Activated CD8-positive, alpha-beta memory T cell treated with anti-CD3 and anti-CD28 coated beads for 1 hour (primary cell): ENCODE data around the gene DAAM1.

Experiments
- DNase-seq, 2 donors: peaks; one replicate each; pipeline ENCODE4 v3.0.0-alpha.2; 2020; ENCODE audit warnings: low read depth in 1 of 2; ENCODE audit errors: extremely low read depth in 1 of 2

Gene DAAM1

DNA sequence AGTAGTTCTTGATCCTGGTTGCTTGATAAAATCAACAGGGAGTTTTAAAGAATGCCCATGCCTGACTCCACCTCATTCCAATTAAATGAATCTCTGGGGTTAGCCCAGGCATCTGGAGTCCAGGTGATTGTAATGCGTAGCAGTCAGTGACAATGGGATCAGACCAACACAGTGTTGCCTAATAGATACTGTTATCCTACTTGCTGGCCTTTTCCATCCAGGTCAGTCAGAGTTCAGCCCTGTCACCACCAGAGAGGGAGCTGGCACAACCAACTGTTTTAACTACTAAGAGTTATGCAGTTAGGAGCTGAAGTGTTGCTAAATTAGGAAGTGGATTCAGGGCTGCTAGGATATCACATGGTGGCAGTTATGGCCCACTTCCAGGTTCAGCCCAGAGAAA, 169.6 kb downstream of the DAAM1 start:
- no peak for DNase-seq

DNA sequence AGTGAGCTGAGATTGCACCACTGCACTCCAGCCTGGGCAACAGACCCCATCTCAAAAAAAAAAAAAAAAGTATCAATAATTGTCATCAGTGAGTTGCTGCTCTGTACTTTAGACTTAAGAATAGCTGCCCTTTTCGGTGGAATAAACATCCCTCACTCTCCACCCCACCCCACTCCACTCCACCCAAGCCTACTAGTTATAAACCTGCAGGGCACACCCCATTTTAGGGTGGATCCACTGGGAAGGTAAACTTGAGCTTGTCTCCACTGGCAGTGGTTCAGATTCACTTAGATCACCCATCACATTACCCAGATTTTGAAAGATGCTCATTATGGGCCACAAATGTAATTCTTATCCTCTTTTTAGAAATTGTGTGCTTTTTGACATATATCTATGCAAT, 170.3 kb downstream of the DAAM1 start:
- DNase-seq: no peak

DNA sequence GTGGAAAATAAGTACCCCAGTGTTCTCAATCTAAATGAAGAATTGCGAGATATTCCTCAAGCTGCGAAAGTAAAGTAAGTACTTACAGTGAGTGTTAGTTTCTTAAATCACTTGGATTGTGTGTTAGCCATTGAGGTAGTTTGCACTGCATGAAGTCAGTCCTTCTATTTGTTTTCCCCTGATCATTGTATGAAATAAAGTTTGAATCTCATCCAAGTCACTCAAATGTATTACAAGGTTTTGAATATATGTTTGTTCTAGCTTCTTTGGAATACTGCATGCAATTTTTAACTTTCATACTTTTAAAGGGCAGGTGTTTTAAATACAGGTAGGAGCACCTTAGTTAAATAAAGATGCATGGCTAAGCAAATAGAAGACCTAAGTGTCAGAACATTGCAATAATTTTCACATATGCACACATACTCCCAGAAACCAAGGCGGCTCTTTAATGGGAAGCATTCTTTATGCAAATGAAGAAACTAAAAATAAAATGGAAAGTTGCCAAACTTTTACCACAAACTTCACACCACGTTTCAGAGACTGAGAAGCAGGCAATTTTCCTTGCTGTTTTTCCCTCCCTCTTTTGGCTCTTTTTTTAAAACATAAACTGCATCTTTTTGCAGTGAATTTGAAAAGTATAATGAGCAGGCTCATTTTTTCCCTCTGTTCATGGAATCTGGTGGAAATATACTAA, 171.1 kb downstream of the DAAM1 start:
- DNase-seq: no peak

DNA sequence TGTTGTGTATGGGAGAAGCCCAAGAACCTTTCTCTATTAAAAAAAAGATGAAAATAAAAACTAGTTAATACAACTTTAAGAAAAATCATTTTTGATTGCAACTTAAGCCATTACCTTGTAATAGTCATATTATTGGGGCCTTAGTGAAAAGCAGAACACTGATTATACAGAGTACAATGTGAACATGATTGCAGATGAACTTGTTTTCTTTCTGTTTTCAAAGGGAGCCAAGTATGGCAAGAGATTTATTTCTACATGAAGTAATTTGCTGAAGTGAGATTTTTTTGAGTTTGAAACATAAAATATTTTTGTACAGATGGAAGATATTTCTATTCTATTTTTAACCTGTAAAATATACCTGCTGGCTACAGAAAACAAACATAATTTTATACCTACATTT, 171.8 kb downstream of the DAAM1 start:
- no peak for DNase-seq

DNA sequence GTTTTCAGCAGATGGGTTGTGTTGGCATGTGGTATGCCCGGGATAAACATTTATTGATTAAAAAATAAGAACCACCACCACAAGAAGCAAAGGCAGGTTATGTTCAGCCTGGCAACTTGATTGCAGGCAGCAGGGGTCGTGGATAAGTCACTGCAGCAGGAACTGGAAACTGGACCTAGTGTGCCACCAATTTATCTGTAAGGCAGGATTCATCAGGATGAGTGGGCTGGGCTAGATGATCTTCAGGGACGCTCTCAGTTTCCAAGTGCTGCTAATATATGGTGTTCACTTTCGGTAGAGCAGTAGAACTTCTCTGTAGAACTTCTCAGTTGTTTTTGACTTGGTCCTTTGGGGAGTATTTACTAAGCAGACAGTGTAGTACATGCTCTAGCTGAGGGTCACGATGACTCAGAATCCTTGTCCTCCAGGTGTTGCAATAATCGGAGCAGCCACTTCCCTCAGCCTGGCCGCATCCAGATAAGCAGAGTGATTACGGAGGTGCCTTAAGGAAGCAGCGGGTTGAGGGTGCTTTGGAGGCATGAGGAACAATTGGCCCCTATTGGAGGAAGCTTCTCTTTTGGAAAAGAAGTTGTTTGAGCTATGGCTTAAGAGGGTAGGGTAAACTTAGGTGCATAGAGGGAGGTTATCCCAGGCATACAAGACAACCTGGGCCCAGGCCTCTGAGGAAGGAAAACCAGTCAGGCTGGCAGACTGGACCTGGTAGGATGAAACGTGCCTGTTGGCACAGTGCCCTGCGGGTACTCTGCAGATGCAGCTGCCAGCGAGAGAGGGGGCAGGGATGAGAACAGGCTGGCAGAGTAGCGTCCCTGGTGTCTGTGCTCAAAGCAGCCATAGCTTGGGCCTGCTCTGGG, 172.7 kb downstream of the DAAM1 start:
- DNase-seq: no peak

DNA sequence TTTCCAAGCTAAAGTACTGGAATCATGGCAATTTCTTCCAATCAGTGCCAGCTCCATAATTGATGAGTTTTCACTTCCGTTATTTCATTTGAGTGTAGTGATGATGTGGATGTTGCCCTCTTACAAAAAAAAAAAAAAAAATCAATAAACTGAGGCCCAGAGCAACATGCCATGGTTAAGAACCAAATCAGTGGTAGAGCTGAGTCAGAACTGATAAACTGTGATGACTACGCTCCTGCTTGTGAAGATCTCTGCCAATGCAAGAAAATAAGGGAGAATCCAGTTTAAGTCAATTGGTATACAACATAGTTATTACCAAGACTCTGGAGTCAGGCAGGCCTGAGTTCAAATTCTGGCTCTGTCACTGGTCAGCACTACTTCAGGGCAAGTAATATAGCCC, 174.0 kb downstream of the DAAM1 start:
- DNase-seq: no peak

DNA sequence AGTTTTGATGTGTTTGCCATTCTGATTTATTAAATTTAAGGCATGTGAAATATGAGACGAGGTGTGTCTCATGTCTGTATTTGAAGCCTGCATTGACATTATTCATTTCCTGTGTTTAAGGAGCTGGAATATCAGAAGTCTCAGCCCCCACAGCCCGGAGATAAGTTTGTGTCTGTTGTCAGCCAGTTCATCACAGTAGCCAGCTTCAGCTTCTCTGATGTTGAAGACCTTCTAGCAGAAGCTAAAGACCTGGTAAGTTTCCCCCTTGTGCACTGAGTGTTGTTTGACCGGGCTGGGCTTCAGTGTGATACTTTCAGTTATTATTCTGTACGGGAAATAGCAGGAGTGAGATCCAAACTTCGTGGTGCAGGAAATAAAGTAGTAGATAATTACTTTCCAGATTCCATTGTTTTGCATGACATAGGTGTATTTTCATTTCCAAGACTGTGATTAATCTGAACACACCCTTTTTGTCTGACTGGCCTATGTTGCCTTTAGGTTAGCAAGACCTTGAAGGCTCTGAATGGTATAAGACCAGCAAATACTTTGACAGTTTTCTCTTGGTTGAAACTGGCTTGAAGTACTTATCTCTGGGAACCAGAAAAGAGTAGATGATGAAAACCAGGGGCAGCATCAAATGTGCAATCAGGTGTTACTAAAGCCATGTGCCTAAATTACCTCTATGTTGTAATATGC, 175.2 kb downstream of the DAAM1 start:
- no peak for DNase-seq

DNA sequence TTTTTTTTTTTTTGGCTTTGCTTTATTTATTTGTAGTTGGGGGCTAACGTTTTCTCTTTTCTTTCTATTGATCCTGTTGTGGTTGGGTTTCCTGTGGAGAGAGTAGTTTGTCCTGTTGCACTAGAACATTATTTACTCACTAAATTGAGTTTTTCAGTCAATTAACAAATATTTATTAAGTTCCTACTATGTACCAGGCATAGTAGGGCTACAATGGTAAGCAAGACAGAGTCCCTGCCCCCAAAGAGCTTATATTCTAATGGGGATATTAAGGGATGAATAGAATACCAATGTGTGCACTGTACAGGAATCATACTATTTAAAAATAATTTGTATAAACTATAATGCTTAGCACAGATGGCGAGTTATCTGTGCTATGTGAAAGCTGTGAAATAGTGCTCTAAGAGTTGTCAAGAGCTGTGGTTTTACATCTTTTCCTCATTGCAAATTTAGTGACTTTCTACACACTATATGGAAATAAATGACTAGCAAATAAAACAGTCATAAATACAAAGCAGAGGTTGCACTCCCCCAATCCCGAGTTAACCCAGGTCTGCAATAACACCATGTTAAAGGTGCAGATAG, 181.8 kb downstream of the DAAM1 start:
- no peak for DNase-seq

DNA sequence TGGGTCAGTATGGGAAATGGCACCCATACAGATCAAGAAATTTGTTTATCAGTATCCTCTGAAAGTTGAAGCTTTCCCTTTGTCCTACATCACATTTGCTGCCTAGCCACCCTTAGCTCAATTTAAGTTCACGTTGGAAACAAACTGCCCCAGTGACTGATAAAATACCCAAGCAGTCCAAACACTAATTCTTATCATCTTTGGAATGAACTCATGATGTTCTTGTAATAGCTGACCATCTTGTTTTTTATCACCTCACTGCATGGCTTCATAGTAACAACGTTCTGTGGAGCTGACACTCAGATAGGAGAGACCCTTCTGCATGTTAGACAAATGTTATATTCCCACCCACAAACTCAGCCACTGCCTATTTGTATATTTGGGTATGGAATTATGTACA, 183.3 kb downstream of the DAAM1 start:
- DNase-seq: no peak

DNA sequence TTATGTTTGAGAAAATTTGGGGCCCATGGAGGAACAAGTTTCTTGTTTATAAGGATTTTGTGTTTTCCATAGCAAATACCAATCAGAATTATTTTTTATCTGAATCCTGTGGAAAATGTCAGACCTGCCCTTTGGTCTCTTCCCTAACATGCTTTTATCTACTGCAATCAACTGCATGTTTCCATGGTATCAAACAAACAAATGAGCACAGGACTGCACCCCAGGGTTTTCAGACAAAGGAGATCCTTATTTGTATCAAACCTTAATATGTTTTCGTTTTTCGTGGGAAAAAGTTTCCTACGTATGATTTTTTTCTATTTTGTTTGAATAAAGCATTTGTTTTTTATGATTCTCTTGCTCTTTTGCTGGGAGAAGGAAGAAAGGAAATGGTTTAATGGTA, 185.6 kb downstream of the DAAM1 start:
- no peak for DNase-seq

DNA sequence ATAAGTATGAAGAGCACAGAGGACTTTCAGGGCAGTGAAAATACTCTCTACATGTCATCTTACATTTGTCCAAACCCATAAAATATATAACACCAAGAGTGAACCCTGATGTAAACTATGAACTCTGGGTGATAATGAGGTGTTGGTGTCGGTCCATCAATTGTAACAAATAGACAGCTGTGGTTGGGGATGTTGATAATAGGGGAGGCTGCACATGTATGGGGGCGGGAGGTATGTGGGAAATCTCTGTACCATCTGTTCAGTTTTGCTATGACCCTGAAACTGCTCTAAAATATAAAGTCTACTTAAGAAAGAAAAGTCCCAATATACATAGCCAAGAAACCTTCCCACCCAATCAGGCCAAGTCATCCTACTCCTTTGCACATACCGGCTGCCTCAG, 188.2 kb downstream of the DAAM1 start:
- DNase-seq: no peak

DNA sequence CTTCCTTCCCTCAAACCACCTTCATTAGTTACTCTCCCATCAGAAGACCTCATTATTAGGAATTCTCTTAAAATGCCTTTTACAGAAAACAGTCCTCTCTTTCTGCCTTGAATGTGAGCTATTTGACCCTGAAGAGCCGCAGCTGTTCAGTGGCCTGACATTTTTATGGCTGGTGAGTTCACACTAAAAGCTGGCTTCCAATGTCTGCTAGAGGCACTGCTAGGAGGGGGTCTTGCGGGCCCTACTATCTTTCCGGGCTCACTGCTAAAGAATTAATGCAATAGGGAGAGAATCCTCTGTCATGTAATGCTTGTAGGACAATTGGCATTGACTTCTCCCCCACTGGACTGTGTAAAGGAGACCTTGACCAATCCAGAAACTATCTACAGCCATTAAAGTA, 189.0 kb downstream of the DAAM1 start:
- DNase-seq: no peak

DNA sequence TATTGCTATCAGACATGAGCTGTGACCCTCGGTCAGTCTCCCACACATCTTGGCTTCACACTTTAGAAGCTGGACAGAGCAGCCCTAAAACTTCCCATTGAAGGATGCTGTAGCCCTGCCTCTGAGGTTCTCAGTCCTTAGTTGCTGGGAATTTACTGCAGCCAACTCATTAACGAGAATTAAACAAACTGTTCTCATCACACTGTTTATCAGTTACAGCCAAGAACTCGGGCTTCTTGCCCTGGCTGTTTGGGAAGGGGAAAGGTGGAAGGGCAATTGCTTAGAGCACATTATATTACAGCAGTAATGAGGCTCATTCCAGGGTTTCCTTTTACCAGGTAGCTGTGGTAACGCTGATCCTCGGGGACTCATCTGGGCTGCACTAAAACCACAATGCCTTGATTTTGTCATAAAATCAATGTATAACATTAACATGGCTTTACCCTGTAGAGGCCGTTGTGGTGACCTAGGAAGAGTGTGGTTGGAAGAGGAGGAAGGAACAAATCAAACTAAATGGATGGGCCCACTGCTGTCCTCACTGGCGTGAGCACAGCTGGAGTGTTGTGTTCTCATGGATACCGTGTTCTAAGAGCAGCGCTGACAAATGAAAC, 189.6 kb downstream of the DAAM1 start:
- no peak for DNase-seq

DNA sequence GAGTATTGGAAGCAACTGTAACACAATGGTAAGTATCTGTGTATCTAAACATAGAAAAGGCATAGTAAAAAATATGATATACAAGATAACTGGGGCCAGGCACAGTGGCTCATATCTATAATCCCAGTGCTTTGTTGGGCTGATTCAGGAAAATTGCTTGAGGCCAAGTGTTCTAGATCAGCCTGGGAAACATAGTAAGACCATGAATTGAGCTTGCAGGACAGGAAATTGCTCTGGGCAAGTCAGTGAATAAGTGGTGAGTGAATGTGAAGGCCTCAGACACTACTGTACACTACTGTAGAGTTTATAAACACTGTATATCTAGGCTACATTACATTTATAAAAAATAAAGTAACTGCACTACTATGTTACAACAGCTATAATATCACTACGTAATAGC, 201.5 kb downstream of the DAAM1 start:
- DNase-seq: no peak

DNA sequence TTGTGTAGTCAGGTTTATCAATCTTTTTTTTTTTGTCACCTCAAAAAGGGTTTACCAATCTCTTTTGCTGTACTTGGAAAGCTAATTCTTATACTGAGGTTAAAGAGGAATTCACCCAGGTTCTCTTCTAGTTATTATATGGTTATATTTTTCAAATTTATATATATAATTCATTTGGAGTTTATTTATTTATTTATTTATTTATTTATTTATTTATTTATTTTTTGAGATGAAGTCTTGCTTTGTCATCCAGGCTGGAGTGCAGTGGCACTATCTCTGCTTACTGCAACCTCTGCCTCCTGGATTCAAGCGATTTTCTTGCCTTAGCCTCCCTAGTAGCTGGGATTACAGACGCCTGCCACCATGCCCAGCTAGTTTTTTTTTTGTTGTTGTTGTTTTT, 202.9 kb downstream of the DAAM1 start:
- no peak for DNase-seq

DNA sequence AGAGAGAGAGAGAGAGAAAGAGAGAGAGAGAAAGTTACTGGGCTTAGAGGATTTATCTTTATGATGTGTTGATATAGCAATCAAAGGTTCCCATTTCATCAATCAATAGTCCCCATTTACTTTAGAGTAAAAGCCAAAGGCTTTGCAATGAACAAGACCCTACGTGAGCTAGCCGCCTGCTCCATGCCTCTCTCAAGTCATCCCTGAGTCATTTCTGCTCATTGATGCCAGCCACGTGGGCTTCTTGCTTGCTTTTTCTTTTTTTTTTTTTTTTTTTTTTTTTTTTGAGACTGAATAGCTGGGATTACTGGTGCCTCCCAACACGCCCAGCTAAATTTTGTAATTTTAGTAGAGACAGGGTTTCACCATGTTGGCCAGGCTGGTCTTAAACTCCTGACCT, 205.8 kb downstream of the DAAM1 start:
- no peak for DNase-seq

DNA sequence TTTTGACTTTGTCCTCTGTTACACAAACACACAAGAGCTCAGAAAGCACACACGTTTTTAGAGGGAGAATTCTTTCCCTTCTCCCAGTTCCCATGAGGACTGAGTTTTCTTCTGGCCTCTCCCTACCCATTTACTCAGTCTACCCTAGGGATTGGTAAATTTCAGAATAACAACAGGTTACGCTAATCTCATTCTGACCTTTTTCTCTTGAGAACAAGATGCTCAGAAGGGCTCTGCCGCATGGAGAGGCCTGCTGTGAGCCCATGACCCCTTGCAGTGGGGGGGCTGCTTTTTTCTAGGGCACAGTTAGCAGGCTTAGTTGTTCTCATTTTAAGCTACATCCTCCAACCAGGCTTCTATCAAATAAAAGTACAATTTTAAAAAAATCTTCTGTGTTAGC, 207.2 kb downstream of the DAAM1 start:
- DNase-seq: no peak

DNA sequence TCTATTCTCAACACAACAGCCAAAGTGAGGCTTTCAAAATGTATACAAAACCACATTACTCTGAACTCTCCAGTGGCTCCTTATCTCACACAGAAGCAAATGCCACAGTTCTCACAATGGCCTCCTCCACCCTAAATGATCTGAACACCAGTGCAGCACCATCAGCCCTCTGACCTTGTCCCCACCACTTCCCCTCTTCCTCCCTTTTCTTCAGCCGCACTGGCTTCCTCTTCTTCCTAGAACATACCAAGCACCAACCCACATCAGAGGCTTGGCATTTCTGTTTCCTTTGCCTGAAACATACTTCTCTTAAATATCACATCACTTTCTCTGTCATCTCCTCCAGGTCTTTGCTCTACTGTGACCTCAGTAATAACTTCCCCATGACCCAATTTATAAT, 210.4 kb downstream of the DAAM1 start:
- no peak for DNase-seq

DNA sequence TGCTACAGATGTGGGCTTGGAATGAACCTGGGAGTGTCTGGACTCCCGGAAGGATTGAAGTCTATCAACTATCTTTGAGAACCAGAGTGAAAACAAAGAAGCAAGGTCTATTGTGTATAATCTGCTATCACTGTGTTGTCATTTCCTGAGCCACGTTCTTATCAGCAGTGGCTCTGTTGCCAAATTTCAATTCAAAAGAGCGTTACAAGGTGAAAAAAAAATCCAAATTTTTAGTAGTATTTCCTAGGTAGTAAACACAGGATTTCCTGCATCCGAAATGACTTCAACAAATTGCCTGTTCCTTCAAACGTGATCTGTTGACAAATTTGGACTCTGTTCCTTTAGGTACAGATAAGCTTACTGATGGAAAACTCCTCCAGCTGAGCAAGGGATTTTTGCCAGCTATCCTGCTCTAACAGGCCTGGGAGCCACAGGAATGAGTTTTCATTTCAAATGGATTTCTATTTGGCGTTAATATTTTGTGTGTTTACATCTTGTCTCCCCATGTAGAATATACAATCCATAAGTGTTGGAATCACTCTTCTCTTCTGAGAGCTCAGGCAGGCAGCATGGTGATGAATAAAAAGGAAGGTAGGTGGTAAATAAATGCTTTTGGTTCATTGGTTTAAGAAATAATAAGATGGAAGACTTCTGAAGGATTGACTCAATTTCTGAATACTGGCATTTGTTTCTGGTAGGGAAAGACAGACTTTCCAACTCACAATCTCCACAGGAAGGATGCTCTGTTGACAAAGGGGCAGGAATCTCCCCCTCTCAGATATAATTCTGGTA, 218.2 kb downstream of the DAAM1 start:
- no peak for DNase-seq

DNA sequence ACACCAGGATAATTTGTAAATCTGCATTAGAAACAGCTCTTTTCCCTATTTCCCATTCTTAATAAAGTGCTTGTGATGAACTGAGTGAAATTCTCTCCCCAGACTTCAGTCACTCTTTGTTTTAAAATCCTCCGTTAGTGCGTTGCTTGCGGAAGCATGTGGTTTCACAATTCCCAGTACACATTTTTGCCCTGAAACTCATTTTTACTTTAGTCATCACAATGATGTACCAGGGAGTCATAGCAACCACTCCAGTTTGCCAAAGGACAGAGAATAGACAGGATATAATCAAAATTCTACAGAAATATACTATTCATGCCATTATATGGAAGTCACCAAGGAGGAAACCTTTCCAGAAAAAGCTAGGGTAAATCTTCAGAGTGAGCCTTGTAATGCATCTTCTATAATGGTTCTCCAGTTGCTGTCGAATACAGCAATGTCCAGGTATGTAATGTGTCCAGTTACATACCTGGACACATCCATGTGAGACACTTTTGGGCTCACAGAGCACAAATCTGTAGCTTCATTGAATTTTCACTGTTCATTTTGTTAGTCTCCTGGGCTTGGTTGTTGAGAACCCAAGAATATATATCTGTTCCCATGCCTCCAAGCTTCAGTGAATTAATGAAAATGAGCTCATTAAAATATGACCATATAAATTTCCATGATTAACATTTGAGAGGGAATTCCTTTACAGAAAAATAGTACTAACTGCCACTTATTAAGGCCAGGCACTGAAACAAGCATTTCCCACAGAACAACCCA, 219.0 kb downstream of the DAAM1 start:
- no peak for DNase-seq
